GM12878 (cell line): ENCODE data around the gene PRSS37. TPM values are rescaled to one million over a fixed set of nuclear protein-coding genes. Genes with fewer than 3 reads are reported as not detected.
A peak's percentile ranks its signal among the peaks of the same experiment; 100 is the strongest.

Experiments used
- ATAC-seq: fragments of 200-7000 bp; cut with Tn5 transposase; 3 replicates; pipeline ENCODE4 v1.9.1; 2020; ENCODE audit warnings: mild to moderate bottlenecking, moderate library complexity
- BruUV-seq: library from RNA; stranded (reverse); fragments of 400-500 nt; replicated peaks from 2 replicates; lab custom pipeline; 2021; lab: Mats Ljungman, UMichigan
- CTCF ChIA-PET: fragments of 300-600 bp; sonication (Branson Sonifier 250); formaldehyde crosslinking; extraction: SDS; loops from one replicate; lab custom pipeline; 2021; ENCODE audit warnings: inconsistent platforms; lab: Yijun Ruan, JAX
- POLR2A ChIA-PET: fragments of 350-600 bp; formaldehyde crosslinking; extraction: SDS; loops from one replicate; lab custom pipeline; 2021; ENCODE audit warnings: inconsistent platforms; lab: Charles Lee
- RAD21 ChIA-PET: fragments of 300-600 bp; sonication (Branson Sonifier 250); formaldehyde crosslinking; loops from one replicate; lab custom pipeline; 2023; ENCODE audit warnings: antibody characterized with exemption; ENCODE audit not compliant: unreplicated experiment; lab: Charles Lee
- SMC1A ChIA-PET: fragments of 300-600 bp; sonication (Branson Sonifier 250); formaldehyde crosslinking; loops from one replicate; lab custom pipeline; 2023; ENCODE audit not compliant: unreplicated experiment, uncharacterized antibody; lab: Charles Lee
- DNase-seq: peaks from one replicate; pipeline ENCODE4 v3.0.0-alpha.2; 2011; ENCODE audit warnings: low read depth, low spot score
- FAIRE-seq: peaks from 3 replicates; lab custom pipeline; 2011; peaks lifted over from hg19 to GRCh38; lab: Jason Lieb, UNC
- H2AFZ ChIP-seq: 2 replicates; pipeline ENCODE4 v1.6.0; 2011; ENCODE audit warnings: low read depth, low read length, control low read depth; ENCODE audit not compliant: control insufficient read depth
- H3K27ac ChIP-seq: 2 replicates; pipeline ENCODE4 v1.5.1; 2011; ENCODE audit warnings: control low read depth; ENCODE audit not compliant: control insufficient read depth, insufficient read depth
- H3K27me3 ChIP-seq, 2 experiments: replicated peaks in 1 of 2; 2 replicates each; pipeline versions ENCODE4 v1.6.0 to v1.6.1; 2011; ENCODE audit warnings: low read length in 1 of 2; ENCODE audit not compliant: control insufficient read depth in 2 of 2, insufficient read depth in 2 of 2
- H3K36me3 ChIP-seq, 2 experiments: 2 replicates each; pipeline ENCODE4 v1.5.1; 2011; ENCODE audit warnings: low read length in 1 of 2; ENCODE audit not compliant: control insufficient read depth in 2 of 2, insufficient read depth in 2 of 2
- H3K4me1 ChIP-seq: 2 replicates; pipeline ENCODE4 v1.6.1; 2011; ENCODE audit warnings: mild to moderate bottlenecking, low read length, moderate library complexity, mixed read lengths; ENCODE audit not compliant: control insufficient read depth, insufficient read depth
- H3K4me2 ChIP-seq: 2 replicates; pipeline ENCODE4 v1.6.0; 2011; ENCODE audit warnings: control low read depth; ENCODE audit not compliant: control insufficient read depth, insufficient read depth
- H3K4me3 ChIP-seq: fragments of 200-600 bp; sonication (generic); 2 replicates; pipeline ENCODE4 v1.5.1; 2016
- H3K79me2 ChIP-seq: 2 replicates; pipeline ENCODE4 v1.6.0; 2011; ENCODE audit warnings: low read length; ENCODE audit not compliant: control insufficient read depth, insufficient read depth
- H3K9ac ChIP-seq: 2 replicates; pipeline ENCODE4 v1.8.0; 2011; ENCODE audit warnings: low read length, control low read depth, mixed read lengths; ENCODE audit not compliant: control insufficient read depth, insufficient read depth
- H3K9me3 ChIP-seq: replicated peaks from 3 replicates; pipeline ENCODE4 v1.5.1; 2011; ENCODE audit warnings: mild to moderate bottlenecking, low read length; ENCODE audit not compliant: control insufficient read depth, insufficient read depth
- H4K20me1 ChIP-seq: 2 replicates; pipeline ENCODE4 v1.6.0; 2011; ENCODE audit not compliant: control insufficient read depth, insufficient read depth
- ATF7 ChIP-seq: fragments of 450-650 bp; IDR thresholded peaks from 2 replicates; pipeline ENCODE4 v1.6.1; 2016; ENCODE audit warnings: low read depth, mild to moderate bottlenecking
- BHLHE40 ChIP-seq, 2 experiments: fragments of 450-650 bp in 1 of 2; IDR thresholded peaks; 2 replicates each; pipeline ENCODE4 v1.6.1; 2011 to 2017; ENCODE audit warnings: low read depth in 2 of 2, borderline replicate concordance in 1 of 2, improper control_type of control experiment in 1 of 2, low read length in 1 of 2, mild to moderate bottlenecking in 1 of 2
- BRCA1 ChIP-seq: IDR thresholded peaks from 2 replicates; pipeline ENCODE4 v1.6.1; 2011; ENCODE audit warnings: low read depth, low read length, improper control_type of control experiment
- CHD1 ChIP-seq: IDR thresholded peaks from 2 replicates; pipeline ENCODE4 v1.6.1; 2012; ENCODE audit warnings: low read depth, low read length, improper control_type of control experiment
- CHD2 ChIP-seq: IDR thresholded peaks from 2 replicates; pipeline ENCODE4 v1.6.1; 2011; ENCODE audit warnings: low read depth, low read length, improper control_type of control experiment, borderline replicate concordance
- CHD4 ChIP-seq: fragments of 200-600 bp; sonication (generic); IDR thresholded peaks from 2 replicates; pipeline ENCODE4 v1.6.1; 2016; ENCODE audit warnings: mild to moderate bottlenecking
- EED ChIP-seq: sonication (generic); IDR thresholded peaks from 2 replicates; pipeline ENCODE4 v1.6.1; 2016; ENCODE audit warnings: antibody characterized with exemption, low read depth
- EGR1 ChIP-seq, 2 experiments: IDR thresholded peaks; 1 replicate in 1 of 2; 2 replicates in 1 of 2; pipeline ENCODE4 v1.6.1; 2011 to 2012; ENCODE audit warnings: low read depth in 2 of 2, low read length in 2 of 2, borderline replicate concordance in 1 of 2, mild to moderate bottlenecking in 1 of 2, moderate library complexity in 1 of 2
- ETV6 ChIP-seq, 2 experiments: fragments of 450-650 bp in 1 of 2; IDR thresholded peaks in 1 of 2; conservative IDR thresholded peaks in 1 of 2; 2 replicates each; pipeline ENCODE4 v1.6.1; 2014; ENCODE audit warnings: antibody characterized with exemption in 1 of 2, borderline replicate concordance in 1 of 2, low read depth in 1 of 2, mild to moderate bottlenecking in 1 of 2, moderate library complexity in 1 of 2
- IKZF2 ChIP-seq, 2 experiments: fragments of 450-650 bp; IDR thresholded peaks; 2 replicates each; pipeline ENCODE4 v1.6.1; 2017; ENCODE audit warnings: mild to moderate bottlenecking in 2 of 2, moderate library complexity in 2 of 2
- JUNB ChIP-seq: IDR thresholded peaks from 2 replicates; pipeline ENCODE4 v1.6.1; 2016; ENCODE audit warnings: antibody characterized with exemption, mild to moderate bottlenecking
- NFIC ChIP-seq: IDR thresholded peaks from 2 replicates; pipeline ENCODE4 v1.6.1; 2012; ENCODE audit warnings: low read depth, mild to moderate bottlenecking, inconsistent platforms, low read length, moderate library complexity
- POLR2AphosphoS2 ChIP-seq: IDR thresholded peaks from 2 replicates; pipeline ENCODE4 v1.6.1; 2011; ENCODE audit warnings: low read depth, mild to moderate bottlenecking, low read length, improper control_type of control experiment, moderate library complexity
- RUNX3 ChIP-seq: IDR thresholded peaks from 2 replicates; pipeline ENCODE4 v1.6.1; 2012; ENCODE audit warnings: low read length, inconsistent platforms
- STAT3 ChIP-seq: IDR thresholded peaks from 2 replicates; pipeline ENCODE4 v1.6.1; 2011; ENCODE audit warnings: low read depth, low read length, improper control_type of control experiment
- WGBS: methylation state at CpG from one replicate; pipeline ENCODE4 v1.1.6; 2016; ENCODE audit warnings: low lambda C conversion rate; ENCODE audit not compliant: insufficient replicate concordance, insufficient coverage; ENCODE audit errors: missing lambda C conversion rate; 5-methylcytosine and 5-hydroxymethylcytosine counted together
- in situ Hi-C: fragments of 300-500 bp; cut with MboI; formaldehyde crosslinking; loops from 9 replicates; pipeline ENCODE4 v1.14.3; 2018; ENCODE audit warnings: mixed read lengths
- intact Hi-C: fragments of 100-400 bp; cut with micrococcal nuclease; formaldehyde crosslinking; loops from one replicate; pipeline ENCODE4 v1.14.2; 2022; ENCODE audit not compliant: unreplicated experiment
- polyA plus RNA-seq, 11 experiments: library from polyadenylated mRNA; depleted of rRNA in 4 of 11; unstranded in 6 of 11; stranded (reverse) in 5 of 11; fragments of >200 nt; fragmentation: Nextera tagmentation in 4 of 11; fragmentation: Illumina TruSeq in 1 of 11; extraction: Ambion mirVana in 4 of 11; extraction: Trizol in 1 of 11; gene quantifications; 1 replicate in 1 of 11; 2 replicates in 10 of 11; pipeline versions ENCODE4 v1.2.1 to v1.2.3, GENCODE V29; 2011 to 2016; ENCODE audit warnings: inconsistent platforms in 2 of 11, missing spikeins in 2 of 11, low read depth in 1 of 11
- total RNA-seq, 4 experiments: library from RNA; depleted of rRNA in 3 of 4; stranded (reverse); fragments of >200 nt in 3 of 4; fragmentation: Illumina TruSeq in 1 of 4; extraction: Trizol in 1 of 4; gene quantifications; 2 replicates each; pipeline versions ENCODE4 v1.2.1 to v1.2.3, GENCODE V29; 2013 to 2021
- TF ChIP-seq, protein P1 (sequence below): fragments of 450-650 bp; IDR thresholded peaks from 2 replicates; pipeline ENCODE4 v1.6.1; 2017; ENCODE audit warnings: mild to moderate bottlenecking
- TF ChIP-seq, protein P2 (sequence below): fragments of 450-650 bp; IDR thresholded peaks from 2 replicates; pipeline ENCODE4 v1.6.1; 2016; ENCODE audit warnings: mild to moderate bottlenecking

Gene PRSS37
- total and polyA plus RNA-seq, 10 of the 15 experiments (the other 5 are each of a cell fraction or from before 2014, with no cell fraction given): not detected

DNA sequence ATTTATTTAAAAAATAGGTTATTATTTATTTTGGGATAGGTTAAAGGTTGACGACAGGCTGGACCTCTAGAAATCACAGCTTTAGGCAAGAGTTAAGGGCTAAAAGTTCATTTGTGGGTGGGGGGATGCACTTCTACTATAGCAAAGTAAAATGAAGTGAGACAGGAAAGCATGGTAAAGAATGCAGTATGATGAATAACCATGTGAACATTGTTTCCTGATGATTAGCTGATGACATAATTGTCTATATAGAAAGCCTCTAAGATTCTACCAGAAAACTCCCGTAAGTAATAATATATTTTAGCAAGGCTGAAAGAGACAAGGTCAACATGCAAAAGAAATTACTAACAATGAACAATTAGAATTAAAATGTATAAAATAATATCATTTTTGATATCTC is 25.7 kb upstream of the PRSS37 start:
- CTCF ChIA-PET: no interaction called here
- in situ Hi-C loops: no loop called here

DNA sequence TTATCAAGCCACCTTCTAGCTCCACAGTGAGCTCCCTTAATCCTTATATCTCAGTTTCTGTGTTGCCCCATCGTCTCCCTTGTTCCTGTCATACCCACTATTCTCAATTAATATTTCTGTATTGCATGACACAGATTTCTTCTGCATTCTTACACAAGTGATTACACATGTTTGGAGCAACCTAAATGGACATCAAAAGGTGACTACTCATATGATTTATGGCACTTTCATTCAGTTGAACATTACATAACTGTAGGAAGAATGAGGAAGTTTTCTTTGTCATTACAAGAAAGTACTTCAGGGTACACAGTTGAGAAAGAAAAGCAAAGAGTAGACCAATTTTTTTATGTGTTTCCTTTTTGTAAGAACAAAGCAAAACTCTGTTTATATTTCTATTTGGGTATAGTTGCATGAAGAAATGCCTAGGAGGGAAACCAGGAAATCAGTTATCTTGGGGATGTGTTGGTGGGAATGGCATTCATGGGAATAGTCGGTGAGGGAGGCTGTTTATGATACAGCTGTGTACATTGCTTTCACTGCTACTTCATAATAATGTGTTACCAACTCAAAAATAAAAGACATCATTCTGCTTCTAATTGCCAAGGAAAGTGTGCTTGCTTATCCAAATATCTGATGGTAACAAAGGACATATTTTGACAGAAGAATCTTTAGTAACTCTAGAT is 23.6 kb upstream of the PRSS37 start:
- ChIA-PET RAD21 (no interaction called here), CTCF (no interaction called here), POLR2A (no interaction called here), SMC1A (no interaction called here)
- no peak overlapping the region for H3K27ac ChIP-seq
- H3K9ac ChIP-seq: no peak overlapping the region
- no peak overlapping the region for H2AFZ ChIP-seq
- no peak overlapping the region for H3K4me3 ChIP-seq
- H3K4me2 ChIP-seq: no peak overlapping the region
- no peaks in the 10 kb centered on the region for H3K79me2 ChIP-seq
- DNase-seq (no peak), ATAC-seq (no peak), FAIRE-seq (no peak)
- 0% methylated on average over 2 of the region's 2 CpGs for WGBS
- no peaks in the 10 kb centered on the region for H3K36me3 ChIP-seq
- in situ Hi-C loops: no loop called here
- BruUV-seq: no TSS peak
- intact Hi-C loops: no loop called here
- no peaks in the 10 kb centered on the region for H3K9me3 ChIP-seq
- H3K27me3 ChIP-seq: no peaks in the 10 kb centered on the region; a peak in 1 of 4 replicates
- no peaks in the 10 kb centered on the region for H4K20me1 ChIP-seq
- H3K4me1 ChIP-seq: no peaks in the 10 kb centered on the region
- TF ChIP-seq RUNX3: no peak; the same call in 1 of the 2 replicates
- TF ChIP-seq, protein P1, sequence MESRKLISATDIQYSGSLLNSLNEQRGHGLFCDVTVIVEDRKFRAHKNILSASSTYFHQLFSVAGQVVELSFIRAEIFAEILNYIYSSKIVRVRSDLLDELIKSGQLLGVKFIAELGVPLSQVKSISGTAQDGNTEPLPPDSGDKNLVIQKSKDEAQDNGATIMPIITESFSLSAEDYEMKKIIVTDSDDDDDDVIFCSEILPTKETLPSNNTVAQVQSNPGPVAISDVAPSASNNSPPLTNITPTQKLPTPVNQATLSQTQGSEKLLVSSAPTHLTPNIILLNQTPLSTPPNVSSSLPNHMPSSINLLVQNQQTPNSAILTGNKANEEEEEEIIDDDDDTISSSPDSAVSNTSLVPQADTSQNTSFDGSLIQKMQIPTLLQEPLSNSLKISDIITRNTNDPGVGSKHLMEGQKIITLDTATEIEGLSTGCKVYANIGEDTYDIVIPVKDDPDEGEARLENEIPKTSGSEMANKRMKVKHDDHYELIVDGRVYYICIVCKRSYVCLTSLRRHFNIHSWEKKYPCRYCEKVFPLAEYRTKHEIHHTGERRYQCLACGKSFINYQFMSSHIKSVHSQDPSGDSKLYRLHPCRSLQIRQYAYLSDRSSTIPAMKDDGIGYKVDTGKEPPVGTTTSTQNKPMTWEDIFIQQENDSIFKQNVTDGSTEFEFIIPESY: no peak
- TF ChIP-seq NFIC: peak; percentile 55; the same call in 1 of the 2 replicates
- no peak for TF ChIP-seq BHLHE40 (IDR thresholded peaks at IDR 0.05; ENCODE audit: borderline replicate concordance in 1 of 2, low read depth in 2 of 2, low read length in 1 of 2)
- no peak for TF ChIP-seq IKZF2 (IDR thresholded peaks at IDR 0.05)
- TF ChIP-seq ETV6 (conservative IDR thresholded peaks at IDR 0.05 in 1 of 2, IDR thresholded peaks at IDR 0.05 in 1 of 2; ENCODE audit: borderline replicate concordance in 1 of 2, low read depth in 1 of 2): no peak
- peak; percentile 80 for TF ChIP-seq JUNB
- TF ChIP-seq POLR2AphosphoS2: no peak
- no peak for TF ChIP-seq BRCA1
- TF ChIP-seq CHD4: no peak
- no peak for TF ChIP-seq CHD1

More for the DNA sequence above, 25.7 kb upstream of the PRSS37 start:
- ChIA-PET POLR2A (no interaction called here), SMC1A (no interaction called here), RAD21 (no interaction called here)
- no TSS peak for BruUV-seq
- intact Hi-C loops: no loop called here
- no peak for DNase-seq
- no peak overlapping the region for H3K9ac ChIP-seq
- no peaks in the 10 kb centered on the region; a peak in 1 of 4 replicates for H3K27me3 ChIP-seq
- H3K27ac ChIP-seq: no peak overlapping the region
- no peaks in the 10 kb centered on the region for H3K9me3 ChIP-seq
- H3K79me2 ChIP-seq: no peaks in the 10 kb centered on the region
- no peak for ATAC-seq
- 32% methylated on average over 2 of the region's 2 CpGs for WGBS
- no peak overlapping the region for H3K4me2 ChIP-seq
- no peaks in the 10 kb centered on the region for H3K36me3 ChIP-seq
- TF ChIP-seq CHD2 (no peak), STAT3 (no peak), EGR1 (IDR thresholded peaks at IDR 0.05; ENCODE audit: borderline replicate concordance in 1 of 2, low read depth in 2 of 2, low read length in 2 of 2) (no peak), ATF7 (no peak), EED (no peak)
- TF ChIP-seq, protein P2, sequence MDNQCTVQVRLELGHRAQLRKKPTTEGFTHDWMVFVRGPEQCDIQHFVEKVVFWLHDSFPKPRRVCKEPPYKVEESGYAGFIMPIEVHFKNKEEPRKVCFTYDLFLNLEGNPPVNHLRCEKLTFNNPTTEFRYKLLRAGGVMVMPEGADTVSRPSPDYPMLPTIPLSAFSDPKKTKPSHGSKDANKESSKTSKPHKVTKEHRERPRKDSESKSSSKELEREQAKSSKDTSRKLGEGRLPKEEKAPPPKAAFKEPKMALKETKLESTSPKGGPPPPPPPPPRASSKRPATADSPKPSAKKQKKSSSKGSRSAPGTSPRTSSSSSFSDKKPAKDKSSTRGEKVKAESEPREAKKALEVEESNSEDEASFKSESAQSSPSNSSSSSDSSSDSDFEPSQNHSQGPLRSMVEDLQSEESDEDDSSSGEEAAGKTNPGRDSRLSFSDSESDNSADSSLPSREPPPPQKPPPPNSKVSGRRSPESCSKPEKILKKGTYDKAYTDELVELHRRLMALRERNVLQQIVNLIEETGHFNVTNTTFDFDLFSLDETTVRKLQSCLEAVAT: no peak
- no peak overlapping the region for H2AFZ ChIP-seq
- no peak for FAIRE-seq
- H4K20me1 ChIP-seq: no peaks in the 10 kb centered on the region
- H3K4me1 ChIP-seq: no peaks in the 10 kb centered on the region
- H3K4me3 ChIP-seq: no peak overlapping the region
